Esophagus squamous epithelium (tissue), 5 donors: ENCODE measurements around the gene KRTAP5-5. TPM values are rescaled to one million over a fixed set of nuclear protein-coding genes. Genes with fewer than 3 reads are reported as not detected.
"Not testable (repeated sequence)": the region's sequence is repeated elsewhere in the genome, so short reads cannot be mapped to it uniquely, and the experiment has no call there.

Experiments
- DNase-seq: peaks from one replicate; lab custom pipeline; 2025; lab: John Stamatoyannopoulos, UW
- H3K27ac ChIP-seq, 4 donors: fragments of 200-600 bp; sonication (generic); one replicate each; pipeline ENCODE4 v1.5.1; 2016 to 2019; ENCODE audit warnings: mild to moderate bottlenecking in 1 of 4
- H3K27me3 ChIP-seq, 4 donors: fragments of 200-600 bp; sonication (generic); 1 replicate in 3 of 4; 2 replicates in 1 of 4; pipeline versions ENCODE4 v1.5.1 to v1.6.0; 2017 to 2021; ENCODE audit warnings: antibody characterized with exemption in 1 of 4
- H3K36me3 ChIP-seq, 3 donors: fragments of 200-600 bp; sonication (generic); one replicate each; pipeline ENCODE4 v1.5.1; 2016 to 2019
- H3K4me1 ChIP-seq, 3 donors: fragments of 200-600 bp; sonication (generic); one replicate each; pipeline ENCODE4 v1.5.1; 2017 to 2019
- H3K4me3 ChIP-seq, 4 donors: fragments of 200-600 bp; sonication (generic); 1 replicate in 3 of 4; 2 replicates in 1 of 4; pipeline ENCODE4 v1.5.1; 2016 to 2019; ENCODE audit warnings: mild to moderate bottlenecking in 2 of 4, moderate library complexity in 1 of 4
- H3K9me3 ChIP-seq, 3 donors: fragments of 200-600 bp; sonication (generic); one replicate each; pipeline ENCODE4 v1.5.1; 2016 to 2019
- CTCF ChIP-seq, 6 experiments: fragments of 450-650 bp in 4 of 6; fragments of 200-600 bp in 2 of 6; sonication (generic) in 2 of 6; IDR thresholded peaks; one replicate each; pipeline ENCODE4 v1.5.1; 2016 to 2019; ENCODE audit warnings: antibody characterized with exemption in 6 of 6, mild to moderate bottlenecking in 4 of 6, moderate library complexity in 4 of 6
- POLR2A ChIP-seq, 4 donors: fragments of 450-650 bp; IDR thresholded peaks; one replicate each; pipeline ENCODE4 v1.6.1; 2017; ENCODE audit warnings: antibody characterized with exemption in 4 of 4, mild to moderate bottlenecking in 4 of 4, moderate library complexity in 3 of 4
- WGBS, 2 donors: methylation state at CpG; one replicate each; pipeline ENCODE4 v1.1.5; 2018; 5-methylcytosine and 5-hydroxymethylcytosine counted together
- intact Hi-C: fragments of 100-400 bp; cut with DNase I; formaldehyde crosslinking; loops from one replicate; pipeline ENCODE4 v1.15.0; 2022
- total RNA-seq, 4 donors: library from RNA; depleted of rRNA; stranded (reverse); fragments of >200 nt; gene quantifications; one replicate each; pipeline ENCODE4 v1.1.0, GENCODE V29; 2016
- donor health status: DM: yes; HTN: yes; CAD: no.

The KRTAP5-5 gene
- total RNA-seq, 4 donors from 2014 or later = not detected

- WGBS, 2 donors = 73% methylated on average over 11 of the region's 29 CpGs; no CpG with 5 or more reads in 1 of the 2 donors
- intact Hi-C loops = no loop called here
- no peak overlapping the region for H3K4me3 ChIP-seq
- H3K4me1 ChIP-seq = peaks cover 0 to 13% (median 0%) of the 10 kb centered on the region in 3 donors
- peaks cover 0 to 77% (median 0%) of the 10 kb centered on the region in 4 donors for H3K27me3 ChIP-seq
- DNase-seq = no peak
- TF ChIP-seq POLR2A (IDR thresholded peaks at IDR 0.05) (no peak), CTCF (IDR thresholded peaks at IDR 0.05) (no peak)
- no peak overlapping the region for H3K27ac ChIP-seq
- no peaks in the 10 kb centered on the region for H3K9me3 ChIP-seq
- H3K36me3 ChIP-seq = no peaks in the 10 kb centered on the region
Measured at GRCh38 chr11:1642288-1643145, 12.9 kb downstream of the KRTAP5-5 start.

- Histone ChIP-seq H3K9me3 (no peaks in the 10 kb centered on the region), H3K27ac (no peak overlapping the region), H3K4me1 (peaks cover 0 to 13% (median 0%) of the 10 kb centered on the region in 3 donors), H3K36me3 (no peaks in the 10 kb centered on the region), H3K4me3 (no peak overlapping the region), H3K27me3 (peaks cover 0 to 72% (median 0%) of the 10 kb centered on the region in 4 donors)
- DNase-seq = no peak
- intact Hi-C loops = no loop called here
- WGBS, 2 donors = 90 to 91% methylated on average over 3 to 5 of the region's 20 CpGs
- TF ChIP-seq POLR2A (IDR thresholded peaks at IDR 0.05) (no peak), CTCF (IDR thresholded peaks at IDR 0.05) (no peak)
Measured at GRCh38 chr11:1643146-1643690, 13.6 kb downstream of the KRTAP5-5 start.

- intact Hi-C loops = no loop called here
Measured at GRCh38 chr11:1644601-1645356, 15.2 kb downstream of the KRTAP5-5 start.

GRCh38 chr11:1645357-1645821 lies 15.8 kb downstream of the KRTAP5-5 start:
- intact Hi-C loops = no loop called here
- H3K36me3 ChIP-seq = no peaks in the 10 kb centered on the region

More at GRCh38 chr11:1644601-1645356, 15.2 kb downstream of the KRTAP5-5 start:
- no peak for TF ChIP-seq POLR2A (IDR thresholded peaks at IDR 0.05)
- no peak for TF ChIP-seq CTCF (IDR thresholded peaks at IDR 0.05)
- no peak overlapping the region for H3K27ac ChIP-seq
- H3K4me3 ChIP-seq = no peak overlapping the region
- H3K27me3 ChIP-seq = peaks cover 0 to 58% (median 0%) of the 10 kb centered on the region in 4 donors
- peaks cover 0 to 4% (median 0%) of the 10 kb centered on the region in 3 donors for H3K4me1 ChIP-seq
- WGBS, 2 donors = 60 to 73% methylated on average over 2 to 7 of the region's 20 CpGs
- no peaks in the 10 kb centered on the region for H3K36me3 ChIP-seq
- DNase-seq = no peak
- H3K9me3 ChIP-seq = no peaks in the 10 kb centered on the region

GRCh38 chr11:1646540-1646939 lies 17.0 kb downstream of the KRTAP5-5 start:
- H3K4me3 ChIP-seq, DNase-seq, H3K36me3 ChIP-seq, H3K9me3 ChIP-seq, intact Hi-C loops, H3K27ac ChIP-seq: not testable (repeated sequence)
- Histone ChIP-seq H3K4me1 (peaks cover 0 to 15% (median 4%) of the 10 kb centered on the region in 3 donors), H3K27me3 (peaks cover 0 to 40% (median 0%) of the 10 kb centered on the region in 4 donors)
- WGBS, 2 donors = 81 to 85% methylated on average over 9 to 10 of the region's 10 CpGs

More at GRCh38 chr11:1645357-1645821, 15.8 kb downstream of the KRTAP5-5 start:
- Histone ChIP-seq H3K9me3 (no peaks in the 10 kb centered on the region), H3K4me3 (no peak overlapping the region), H3K27me3 (peaks cover 0 to 52% (median 0%) of the 10 kb centered on the region in 4 donors), H3K27ac (no peak overlapping the region), H3K4me1 (peaks cover 0 to 5% (median 2%) of the 10 kb centered on the region in 3 donors)
- 81% methylated on average over 5 of the region's 12 CpGs; no CpG with 5 or more reads in 1 of the 2 donors for WGBS, 2 donors
- TF ChIP-seq POLR2A (IDR thresholded peaks at IDR 0.05) (no peak), CTCF (IDR thresholded peaks at IDR 0.05) (no peak)
- no peak for DNase-seq
